NT2/D1 (cell line): ENCODE data around the gene DGKH.

Source experiments
- SUZ12 ChIP-seq: IDR thresholded peaks from 2 replicates; pipeline ENCODE4 v1.6.1; 2011; ENCODE audit not compliant: insufficient read length, insufficient read depth; ENCODE audit errors: extremely low read depth
- YY1 ChIP-seq: IDR thresholded peaks from 2 replicates; pipeline ENCODE4 v1.6.1; 2011; ENCODE audit not compliant: insufficient read length, insufficient read depth
- ZNF274 ChIP-seq: IDR thresholded peaks from 2 replicates; pipeline ENCODE4 v1.6.1; 2011; ENCODE audit warnings: mild to moderate bottlenecking, low read depth, low read length

DNA sequence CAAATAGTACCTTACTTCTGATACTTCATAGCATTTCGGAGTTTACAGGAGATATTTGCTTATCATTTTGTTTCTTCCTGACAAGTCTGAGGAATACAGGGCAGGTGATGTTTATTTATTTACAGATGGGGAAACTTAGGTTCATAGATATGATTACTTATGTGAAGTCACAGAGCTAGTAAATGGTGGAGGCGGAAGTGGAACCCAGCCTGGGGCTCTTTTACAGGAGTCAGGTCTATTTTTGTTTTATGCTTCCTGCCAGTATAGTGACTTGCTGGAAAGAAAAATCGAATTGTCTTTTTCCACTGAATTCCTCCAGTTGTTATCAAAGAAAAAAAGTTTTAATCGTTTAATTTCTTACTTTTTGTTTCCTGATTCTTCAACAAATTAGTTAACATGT, 66.5 kb downstream of the DGKH start:
- TF ChIP-seq ZNF274 (no peak), SUZ12 (no peak), YY1 (no peak)
